GM18507 (cell line): ENCODE measurements around the gene EML6.

Experiments
- DNase-seq: peaks from one replicate; pipeline ENCODE4 v3.0.0; 2011; ENCODE audit warnings: low read depth; ENCODE audit not compliant: insufficient read length; ENCODE audit errors: extremely low spot score
- FAIRE-seq: peaks from 2 replicates; lab custom pipeline; 2011; peaks lifted over from hg19 to GRCh38; lab: Jason Lieb, UNC

Gene EML6

GRCh38 chr2:54952425-54952824 lies 229.0 kb downstream of the EML6 start:
- no peak for FAIRE-seq
- no peak for DNase-seq

GRCh38 chr2:54952978-54953456 lies 229.6 kb downstream of the EML6 start:
- DNase-seq, result no peak
- no peak for FAIRE-seq

- DNase-seq (no peak), FAIRE-seq (no peak)
These were observed 230.7 kb downstream of the EML6 start for GRCh38 chr2:54954158-54954557.

GRCh38 chr2:54954705-54955357 lies 231.4 kb downstream of the EML6 start:
- FAIRE-seq (peak; percentile 29), DNase-seq (no peak)

GRCh38 chr2:54955358-54956110 lies 232.1 kb downstream of the EML6 start:
- FAIRE-seq, result no peak

GRCh38 chr2:54956111-54956627 lies 232.7 kb downstream of the EML6 start:
- no peak for FAIRE-seq
- no peak for DNase-seq

More at GRCh38 chr2:54955358-54956110, 232.1 kb downstream of the EML6 start:
- no peak for DNase-seq

DNA sequence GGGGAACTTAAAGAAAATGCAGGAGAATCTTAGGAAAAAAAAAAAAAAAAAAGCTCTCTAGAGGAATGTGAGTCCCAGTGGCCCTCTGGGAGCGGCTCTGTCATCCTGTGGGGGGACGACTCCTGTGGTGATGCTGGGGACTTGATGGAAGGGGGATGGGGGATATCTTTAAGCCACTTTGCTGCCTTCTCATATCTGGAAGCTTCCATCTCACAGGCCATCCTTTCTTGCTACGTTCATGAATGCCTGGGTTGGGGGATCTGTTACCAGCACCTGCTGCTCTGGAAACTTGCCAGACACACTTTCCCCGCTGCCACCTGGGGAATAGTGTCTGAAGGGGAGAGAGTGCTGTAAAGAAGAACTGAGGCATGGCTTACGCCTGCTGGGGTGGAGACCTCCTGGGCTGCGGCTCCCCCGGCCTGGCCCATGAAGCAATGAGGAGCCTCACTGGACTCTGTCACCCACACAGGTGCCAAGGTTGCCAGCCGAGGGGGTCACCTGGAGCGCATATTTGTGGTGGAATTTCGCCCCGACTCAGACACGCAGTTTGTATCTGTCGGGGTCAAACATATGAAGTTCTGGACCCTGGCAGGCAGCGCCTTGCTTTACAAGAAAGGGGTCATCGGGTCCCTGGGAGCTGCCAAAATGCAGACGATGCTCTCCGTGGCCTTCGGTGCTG lies 234.0 kb downstream of the EML6 start:
- DNase-seq (no peak), FAIRE-seq (no peak)

GRCh38 chr2:54958717-54959371 lies 235.4 kb downstream of the EML6 start:
- DNase-seq (no peak), FAIRE-seq (no peak)

DNA sequence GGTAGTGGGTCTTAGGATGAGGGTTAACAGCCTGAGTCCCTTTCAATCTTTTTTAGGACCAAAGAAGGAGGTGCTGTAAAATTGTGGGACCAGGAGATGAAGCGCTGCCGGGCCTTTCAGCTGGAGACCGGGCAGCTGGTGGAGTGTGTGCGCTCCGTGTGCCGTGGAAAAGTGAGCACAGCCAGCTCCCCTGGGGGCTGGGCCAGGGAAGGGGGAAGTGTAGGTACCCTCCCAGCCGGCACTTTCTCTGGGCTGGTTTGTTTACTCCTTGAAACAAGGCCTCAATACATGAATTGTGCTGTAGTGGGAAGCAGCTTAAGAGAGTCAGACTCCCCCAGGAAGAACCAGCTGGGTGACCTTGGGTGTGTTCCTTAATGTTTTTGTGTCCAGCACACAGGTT lies 236.7 kb downstream of the EML6 start:
- DNase-seq (no peak), FAIRE-seq (no peak)

DNA sequence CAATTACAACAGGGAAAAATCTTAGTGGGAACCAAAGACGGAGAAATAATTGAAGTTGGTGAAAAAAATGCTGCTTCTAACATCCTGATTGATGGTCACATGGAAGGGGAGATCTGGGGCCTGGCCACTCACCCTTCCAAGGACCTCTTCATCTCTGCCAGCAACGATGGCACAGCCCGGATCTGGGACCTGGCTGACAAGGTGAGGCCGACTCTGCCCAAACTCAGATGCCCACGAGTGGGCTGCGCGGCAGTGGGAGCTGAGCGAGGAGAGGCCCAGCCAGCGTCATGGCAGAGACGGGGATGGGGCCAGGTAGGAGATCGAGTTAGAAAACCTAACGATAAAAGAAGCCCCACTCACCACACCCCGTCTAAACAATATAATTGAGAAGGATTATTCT lies 239.0 kb downstream of the EML6 start:
- FAIRE-seq (no peak), DNase-seq (no peak)

DNA sequence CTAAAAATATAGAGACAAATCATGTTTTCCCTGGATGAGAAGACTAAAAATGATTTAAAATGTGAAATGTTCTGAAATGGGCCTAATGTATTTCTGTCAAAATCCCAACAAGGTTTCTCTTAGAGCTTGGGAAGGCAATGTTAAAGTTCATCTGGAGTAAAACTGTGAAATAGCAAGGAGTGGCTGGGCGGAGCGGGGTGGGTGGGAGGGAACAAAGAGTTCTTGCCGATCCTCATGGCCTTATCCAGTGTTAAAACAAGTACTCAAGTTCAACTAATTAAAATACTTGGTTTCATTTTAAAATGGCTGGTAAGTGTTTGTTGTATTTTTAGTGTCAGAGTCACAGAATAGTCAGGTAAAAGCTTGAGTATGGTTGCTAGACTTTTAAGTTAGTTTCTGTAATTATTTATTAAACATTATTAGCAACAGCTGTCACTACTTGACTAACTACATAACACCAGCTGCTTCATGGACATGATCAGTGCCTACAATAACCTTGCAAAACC lies 239.5 kb downstream of the EML6 start:
- DNase-seq, result no peak
- FAIRE-seq, result no peak

- no peak for FAIRE-seq
- DNase-seq, result no peak
These were observed 240.0 kb downstream of the EML6 start for GRCh38 chr2:54963476-54963875.

DNA sequence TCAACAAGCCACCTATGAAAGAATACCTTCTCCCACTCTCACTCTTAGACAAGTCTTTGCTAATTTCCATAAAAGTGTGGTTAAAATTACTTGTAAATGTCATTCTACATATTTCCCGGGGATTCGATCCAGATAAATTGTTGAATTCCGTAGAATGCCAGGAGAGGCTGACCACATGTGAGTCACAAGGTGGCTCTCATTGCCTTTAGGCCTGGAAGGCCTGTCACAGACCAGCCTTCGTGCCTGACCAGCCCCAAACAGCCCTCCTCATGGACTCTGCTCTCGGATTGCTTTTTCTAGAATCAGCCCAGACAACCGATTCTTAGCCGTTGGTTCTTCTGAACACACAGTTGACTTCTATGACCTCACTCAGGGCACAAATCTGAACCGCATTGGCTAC lies 240.8 kb downstream of the EML6 start:
- no peak for DNase-seq
- FAIRE-seq, result no peak

- DNase-seq, result no peak
- no peak for FAIRE-seq
These were observed 241.4 kb downstream of the EML6 start for GRCh38 chr2:54964816-54965215.

DNA sequence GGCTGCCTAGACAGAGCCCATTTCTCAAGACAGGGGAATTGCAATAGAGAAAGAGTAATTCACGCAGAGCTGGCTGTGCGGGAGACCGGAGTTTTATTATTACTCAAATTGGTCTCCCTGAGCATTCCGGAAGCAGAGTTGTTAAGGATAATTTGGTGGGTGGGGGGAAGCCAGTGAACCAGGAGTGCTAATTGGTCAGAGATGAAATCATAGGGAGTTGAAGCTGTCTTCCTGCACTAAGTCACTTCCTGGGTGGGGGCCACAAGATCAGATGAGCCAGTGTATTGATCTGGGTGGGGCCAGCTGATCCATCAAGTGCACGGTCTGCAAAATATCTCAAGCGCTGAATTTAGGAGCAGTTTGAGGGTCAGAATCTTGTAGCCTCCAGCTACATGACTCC lies 242.0 kb downstream of the EML6 start:
- FAIRE-seq (no peak), DNase-seq (no peak)

GRCh38 chr2:54966165-54966832 lies 242.8 kb downstream of the EML6 start:
- FAIRE-seq, result no peak
- DNase-seq, result no peak

- DNase-seq, result no peak
- no peak for FAIRE-seq
These were observed 243.4 kb downstream of the EML6 start for GRCh38 chr2:54966837-54967236.

GRCh38 chr2:54967269-54967668 lies 243.8 kb downstream of the EML6 start:
- DNase-seq, result no peak
- no peak for FAIRE-seq

GRCh38 chr2:54967759-54968365 lies 244.4 kb downstream of the EML6 start:
- FAIRE-seq, result no peak
- DNase-seq, result no peak
